HG03558 (cell line): ENCODE measurements around the gene NCR3LG1.
"Not testable (repeated sequence)": the region's sequence is repeated elsewhere in the genome, so short reads cannot be mapped to it uniquely, and the experiment has no call there.

ENCODE experiments used
- ATAC-seq: cut with Tn5 transposase; IDR thresholded peaks from one replicate; pipeline ENCODE4 v1.9.1; 2021; ENCODE audit warnings: moderate number of reproducible peaks; ENCODE audit not compliant: unreplicated experiment; ENCODE audit errors: extremely low read depth

NCR3LG1 gene

GRCh38 chr11:17408026-17408425 is 56.4 kb downstream of the NCR3LG1 start:
- ATAC-seq: no peak

GRCh38 chr11:17408641-17409040 is 57.0 kb downstream of the NCR3LG1 start:
- no peak for ATAC-seq

GRCh38 chr11:17410606-17411379 is 59.2 kb downstream of the NCR3LG1 start:
- no peak for ATAC-seq

- no peak for ATAC-seq
Observed at GRCh38 chr11:17411418-17411817, 59.8 kb downstream of the NCR3LG1 start.

- ATAC-seq: no peak
Observed at GRCh38 chr11:17412488-17413180, 61.0 kb downstream of the NCR3LG1 start.

GRCh38 chr11:17413414-17414316 is 62.1 kb downstream of the NCR3LG1 start:
- ATAC-seq: no peak

- no peak for ATAC-seq
Observed at GRCh38 chr11:17414317-17414737, 62.7 kb downstream of the NCR3LG1 start.

- ATAC-seq: no peak
Observed at GRCh38 chr11:17414992-17415391, 63.4 kb downstream of the NCR3LG1 start.

GRCh38 chr11:17415523-17416104 is 64.0 kb downstream of the NCR3LG1 start:
- no peak for ATAC-seq

GRCh38 chr11:17416492-17416891 is 64.9 kb downstream of the NCR3LG1 start:
- no peak for ATAC-seq

- no peak for ATAC-seq
Observed at GRCh38 chr11:17418444-17419081, 67.0 kb downstream of the NCR3LG1 start.

GRCh38 chr11:17421781-17422180 is 70.2 kb downstream of the NCR3LG1 start:
- ATAC-seq: no peak

GRCh38 chr11:17423533-17424310 is 72.1 kb downstream of the NCR3LG1 start:
- no peak for ATAC-seq

- not testable (repeated sequence) for ATAC-seq
Observed at GRCh38 chr11:17426233-17426632, 74.6 kb downstream of the NCR3LG1 start.
